ENCODE results near the gene HRH3. TPM values are rescaled to one million over a fixed set of nuclear protein-coding genes. Genes with fewer than 3 reads are reported as not detected.
A peak's percentile ranks its signal among the peaks of the same experiment; 100 is the strongest.

The HRH3 gene
- total and polyA plus RNA-seq, 12 donors = 0.06 to 0.80 (median 0.11) TPM; not detected in 8

- H3K36me3 ChIP-seq (replicated peaks in 1 of 2) = no peaks in the 10 kb centered on the region
- H3K4me1 ChIP-seq (replicated peaks in 1 of 2) = peaks cover 0 to 11% of the 10 kb centered on the region in 2 donors
- WGBS, 4 donors = 83 to 87% (median 86%) methylated on average over 5 to 18 of the region's 18 CpGs
- no peak for DNase-seq
- no peak overlapping the region for H3K27ac ChIP-seq
- no peak overlapping the region for H3K4me3 ChIP-seq
- no peak for TF ChIP-seq CTCF (IDR thresholded peaks at IDR 0.05)
- TF ChIP-seq POLR2A (IDR thresholded peaks at IDR 0.05) = no peak
- H3K27me3 ChIP-seq = no peaks in the 10 kb centered on the region
- intact Hi-C loops (cut with DNase I) = no loop called here
- no peaks in the 10 kb centered on the region for H3K9me3 ChIP-seq (replicated peaks in 1 of 3)
These were observed 12.9 kb upstream of the HRH3 start for GRCh38 chr20:62232770-62233645.

GRCh38 chr20:62232194-62232593, 12.1 kb upstream of the HRH3 start:
- peak in 1 of 7 donors; percentile 70 for DNase-seq
- Histone ChIP-seq H3K4me3 (no peak overlapping the region), H3K9me3 (replicated peaks in 1 of 3) (no peaks in the 10 kb centered on the region), H3K27me3 (no peaks in the 10 kb centered on the region), H3K4me1 (replicated peaks in 1 of 2) (peaks cover 0 to 4% of the 10 kb centered on the region in 2 donors), H3K27ac (no peak overlapping the region), H3K36me3 (replicated peaks in 1 of 2) (no peaks in the 10 kb centered on the region)
- WGBS, 4 donors = 84 to 98% (median 93%) methylated on average over 6 to 7 of the region's 7 CpGs
- intact Hi-C loops (cut with DNase I) = no loop called here
- TF ChIP-seq POLR2A (IDR thresholded peaks at IDR 0.05) (no peak), CTCF (IDR thresholded peaks at IDR 0.05) (no peak)

GRCh38 chr20:62231292-62231691, 11.2 kb upstream of the HRH3 start:
- Histone ChIP-seq H3K27me3 (no peaks in the 10 kb centered on the region), H3K36me3 (replicated peaks in 1 of 2) (no peaks in the 10 kb centered on the region)

GRCh38 chr20:62230696-62231095, 10.6 kb upstream of the HRH3 start:
- intact Hi-C loops (cut with DNase I) = no loop called here
- WGBS, 4 donors = 72 to 91% (median 87%) methylated on average over 5 to 10 of the region's 10 CpGs
- Histone ChIP-seq H3K27ac (no peak overlapping the region), H3K4me1 (replicated peaks in 1 of 2) (no peaks in the 10 kb centered on the region), H3K36me3 (replicated peaks in 1 of 2) (no peaks in the 10 kb centered on the region), H3K4me3 (no peak overlapping the region), H3K9me3 (replicated peaks in 1 of 3) (no peaks in the 10 kb centered on the region), H3K27me3 (no peaks in the 10 kb centered on the region)
- TF ChIP-seq POLR2A (IDR thresholded peaks at IDR 0.05) (no peak), CTCF (IDR thresholded peaks at IDR 0.05) (no peak)
- no peak for DNase-seq

More at GRCh38 chr20:62231292-62231691, 11.2 kb upstream of the HRH3 start:
- H3K27ac ChIP-seq = no peak overlapping the region
- TF ChIP-seq POLR2A (IDR thresholded peaks at IDR 0.05) = no peak
- no peak for TF ChIP-seq CTCF (IDR thresholded peaks at IDR 0.05)
- no peaks in the 10 kb centered on the region for H3K4me1 ChIP-seq (replicated peaks in 1 of 2)
- no peaks in the 10 kb centered on the region for H3K9me3 ChIP-seq (replicated peaks in 1 of 3)
- intact Hi-C loops (cut with DNase I) = no loop called here
- no peak for DNase-seq
- H3K4me3 ChIP-seq = no peak overlapping the region
- WGBS, 4 donors = 82 to 94% (median 90%) methylated on average over 3 to 6 of the region's 6 CpGs
